Large intestine (tissue), 3 donors: Measurements from ENCODE around the gene TBX1. TPM values are rescaled to one million over a fixed set of nuclear protein-coding genes. Genes with fewer than 3 reads are reported as not detected.
"Not testable (repeated sequence)": the region's sequence is repeated elsewhere in the genome, so short reads cannot be mapped to it uniquely, and the experiment has no call there.

Experiments
- DNase-seq, 2 donors: peaks; one replicate each; pipeline versions ENCODE4 v3.0.0 to v3.0.0-alpha.2; 2013
- H3K27ac ChIP-seq: one replicate; pipeline ENCODE4 v1.5.1; 2013; ENCODE audit warnings: low read length
- H3K27me3 ChIP-seq: 2 replicates; pipeline ENCODE4 v1.6.1; 2013; ENCODE audit warnings: low read length; ENCODE audit not compliant: control insufficient read depth, insufficient read depth
- H3K36me3 ChIP-seq: 2 replicates; pipeline ENCODE4 v1.6.1; 2013; ENCODE audit warnings: low read length; ENCODE audit not compliant: control insufficient read depth, insufficient read depth
- H3K4me1 ChIP-seq: one replicate; pipeline ENCODE4 v1.6.1; 2013; ENCODE audit warnings: low read length; ENCODE audit not compliant: control insufficient read depth, insufficient read depth
- H3K4me3 ChIP-seq: one replicate; pipeline ENCODE4 v1.5.1; 2013; ENCODE audit warnings: low read length
- H3K9me3 ChIP-seq: one replicate; pipeline ENCODE4 v1.6.1; 2013; ENCODE audit warnings: mild to moderate bottlenecking, low read depth, low read length, moderate library complexity; ENCODE audit not compliant: control insufficient read depth
- WGBS: methylation state at CpG from one replicate; pipeline ENCODE4 v1.1.5; 2013; ENCODE audit warnings: low lambda C conversion rate; ENCODE audit not compliant: insufficient coverage; 5-methylcytosine and 5-hydroxymethylcytosine counted together
- polyA plus RNA-seq: library from polyadenylated mRNA; unstranded; fragments of 120-200 nt; gene quantifications from one replicate; pipeline ENCODE4 v1.2.1, GENCODE V29; 2013

Gene TBX1
- polyA plus RNA-seq, 1 donor, result 2.4 TPM

GRCh38 chr22:19787849-19788141, 27.2 kb downstream of the TBX1 start:
- Histone ChIP-seq H3K27ac (no peak overlapping the region), H3K9me3 (peaks cover 8% of the 10 kb centered on the region), H3K4me3 (no peak overlapping the region), H3K27me3 (peaks cover 3% of the 10 kb centered on the region), H3K36me3 (no peaks in the 10 kb centered on the region), H3K4me1 (no peaks in the 10 kb centered on the region)
- no peak for DNase-seq
- no CpG with 5 or more reads among the region's 9 CpGs for WGBS

- peaks cover 8% of the 10 kb centered on the region for H3K9me3 ChIP-seq
- no peaks in the 10 kb centered on the region for H3K36me3 ChIP-seq
- no peaks in the 10 kb centered on the region for H3K27me3 ChIP-seq
- H3K4me3 ChIP-seq, result no peak overlapping the region
- DNase-seq, result no peak
- no peak overlapping the region for H3K27ac ChIP-seq
- H3K4me1 ChIP-seq, result no peaks in the 10 kb centered on the region
- no CpG with 5 or more reads among the region's 34 CpGs for WGBS
Measured at GRCh38 chr22:19788661-19789225, 28.2 kb downstream of the TBX1 start.

GRCh38 chr22:19789406-19789805, 28.8 kb downstream of the TBX1 start:
- Histone ChIP-seq H3K27ac (no peak overlapping the region), H3K4me1 (no peaks in the 10 kb centered on the region), H3K4me3 (no peak overlapping the region), H3K27me3 (no peaks in the 10 kb centered on the region), H3K36me3 (no peaks in the 10 kb centered on the region), H3K9me3 (peaks cover 8% of the 10 kb centered on the region)
- no peak for DNase-seq
- no CpG with 5 or more reads among the region's 16 CpGs for WGBS

- Histone ChIP-seq H3K27ac (no peak overlapping the region), H3K4me1 (no peaks in the 10 kb centered on the region)
- 100% methylated on average over 1 of the region's 6 CpGs for WGBS
Measured at GRCh38 chr22:19789828-19790227, 29.2 kb downstream of the TBX1 start.

GRCh38 chr22:19791243-19791642, 30.7 kb downstream of the TBX1 start:
- Histone ChIP-seq H3K4me3 (no peak overlapping the region), H3K4me1 (no peaks in the 10 kb centered on the region), H3K9me3 (peaks cover 8% of the 10 kb centered on the region), H3K27ac (no peak overlapping the region), H3K27me3 (no peaks in the 10 kb centered on the region), H3K36me3 (no peaks in the 10 kb centered on the region)
- no peak for DNase-seq

More at GRCh38 chr22:19789828-19790227, 29.2 kb downstream of the TBX1 start:
- H3K9me3 ChIP-seq, result peaks cover 8% of the 10 kb centered on the region
- H3K36me3 ChIP-seq, result no peaks in the 10 kb centered on the region
- H3K27me3 ChIP-seq, result no peaks in the 10 kb centered on the region
- no peak for DNase-seq
- H3K4me3 ChIP-seq, result no peak overlapping the region

GRCh38 chr22:19791894-19792293, 31.3 kb downstream of the TBX1 start:
- DNase-seq, result no peak
- Histone ChIP-seq H3K9me3 (peaks cover 8% of the 10 kb centered on the region), H3K36me3 (no peaks in the 10 kb centered on the region), H3K4me3 (no peak overlapping the region), H3K4me1 (no peaks in the 10 kb centered on the region), H3K27ac (no peak overlapping the region), H3K27me3 (no peaks in the 10 kb centered on the region)

- not testable (repeated sequence) for H3K4me3 ChIP-seq, H3K36me3 ChIP-seq, DNase-seq, H3K27ac ChIP-seq, H3K9me3 ChIP-seq, H3K4me1 ChIP-seq, H3K27me3 ChIP-seq
- no CpG with 5 or more reads among the region's 13 CpGs for WGBS
Measured at GRCh38 chr22:19792383-19792896, 31.9 kb downstream of the TBX1 start.

- H3K4me1 ChIP-seq, result no peaks in the 10 kb centered on the region
- H3K27ac ChIP-seq, result no peak overlapping the region
- no peaks in the 10 kb centered on the region for H3K36me3 ChIP-seq
- H3K27me3 ChIP-seq, result no peaks in the 10 kb centered on the region
- DNase-seq, result no peak
- H3K4me3 ChIP-seq, result no peak overlapping the region
- peaks cover 8% of the 10 kb centered on the region for H3K9me3 ChIP-seq
- WGBS, result no CpG with 5 or more reads among the region's 2 CpGs
Measured at GRCh38 chr22:19793161-19793560, 32.6 kb downstream of the TBX1 start.

- no peak overlapping the region for H3K4me3 ChIP-seq
- H3K36me3 ChIP-seq, result no peaks in the 10 kb centered on the region
- H3K4me1 ChIP-seq, result no peaks in the 10 kb centered on the region
- H3K27ac ChIP-seq, result no peak overlapping the region
- peaks cover 8% of the 10 kb centered on the region for H3K9me3 ChIP-seq
- 91% methylated on average over 1 of the region's 2 CpGs for WGBS
- no peak for DNase-seq
- no peaks in the 10 kb centered on the region for H3K27me3 ChIP-seq
Measured at GRCh38 chr22:19793661-19794310, 33.2 kb downstream of the TBX1 start.

- H3K4me3 ChIP-seq, result no peak overlapping the region
- peaks cover 4% of the 10 kb centered on the region for H3K9me3 ChIP-seq
- H3K4me1 ChIP-seq, result no peaks in the 10 kb centered on the region
- H3K27ac ChIP-seq, result no peak overlapping the region
- WGBS, result no CpG with 5 or more reads among the region's 6 CpGs
- no peaks in the 10 kb centered on the region for H3K36me3 ChIP-seq
- no peak for DNase-seq
- H3K27me3 ChIP-seq, result no peaks in the 10 kb centered on the region
Measured at GRCh38 chr22:19795617-19796008, 35.0 kb downstream of the TBX1 start.

- Histone ChIP-seq H3K27me3 (no peaks in the 10 kb centered on the region), H3K9me3 (peaks cover 4% of the 10 kb centered on the region), H3K27ac (no peak overlapping the region), H3K4me1 (no peaks in the 10 kb centered on the region), H3K36me3 (no peaks in the 10 kb centered on the region), H3K4me3 (no peak overlapping the region)
- DNase-seq, result no peak
- no CpG with 5 or more reads among the region's 7 CpGs for WGBS
Measured at GRCh38 chr22:19796160-19796559, 35.6 kb downstream of the TBX1 start.
